ENCODE data around the gene ITPR1.

The ITPR1 gene

DNA sequence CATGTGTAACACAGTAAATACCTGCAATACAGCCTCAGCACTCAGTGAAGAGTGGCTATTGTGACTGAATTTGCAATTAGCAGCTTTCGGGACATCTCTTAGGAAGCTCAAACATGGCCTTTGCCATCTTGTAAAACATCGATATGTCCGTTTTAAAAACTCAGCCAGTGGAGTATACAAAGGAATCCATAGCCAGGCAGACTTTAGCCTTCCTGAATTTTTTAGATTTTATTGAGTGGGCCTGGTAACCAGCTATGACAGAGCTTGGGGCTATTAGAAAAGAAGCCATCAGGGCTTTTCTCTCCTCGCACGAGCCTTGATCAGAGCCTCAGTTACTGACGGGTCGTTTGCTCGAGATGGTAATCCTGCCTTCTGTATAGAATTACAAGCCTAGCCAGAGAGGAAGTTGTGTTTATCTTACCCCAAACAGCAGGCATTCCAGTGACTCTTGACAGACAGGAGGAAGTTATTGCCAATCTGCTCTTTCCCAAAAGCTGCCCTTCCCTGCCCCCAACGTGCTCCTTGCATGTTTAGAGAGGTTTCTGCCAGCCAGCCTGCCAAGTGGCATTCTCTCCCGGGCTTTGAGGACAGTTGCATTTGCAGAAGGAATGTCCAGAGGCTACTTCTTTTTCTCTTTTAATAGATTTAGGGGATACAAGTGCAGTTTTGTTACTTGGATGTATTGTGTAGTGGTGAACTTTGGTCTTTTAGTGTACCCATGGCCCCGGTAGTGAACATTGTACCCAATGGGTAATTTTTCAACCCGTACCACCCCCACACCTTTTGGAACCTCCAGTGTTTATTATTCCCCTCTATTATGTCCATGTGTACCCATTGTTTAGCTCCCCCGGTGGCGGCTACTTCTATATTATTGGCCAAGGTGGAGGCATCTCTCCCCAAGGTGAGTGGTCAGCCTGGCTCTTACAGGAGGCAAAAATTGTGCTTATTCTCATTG is 40.6 kb downstream of the ITPR1 start:
- DNase-seq (ENCODE audit: low read depth in 2 of 2) = no peak

DNA sequence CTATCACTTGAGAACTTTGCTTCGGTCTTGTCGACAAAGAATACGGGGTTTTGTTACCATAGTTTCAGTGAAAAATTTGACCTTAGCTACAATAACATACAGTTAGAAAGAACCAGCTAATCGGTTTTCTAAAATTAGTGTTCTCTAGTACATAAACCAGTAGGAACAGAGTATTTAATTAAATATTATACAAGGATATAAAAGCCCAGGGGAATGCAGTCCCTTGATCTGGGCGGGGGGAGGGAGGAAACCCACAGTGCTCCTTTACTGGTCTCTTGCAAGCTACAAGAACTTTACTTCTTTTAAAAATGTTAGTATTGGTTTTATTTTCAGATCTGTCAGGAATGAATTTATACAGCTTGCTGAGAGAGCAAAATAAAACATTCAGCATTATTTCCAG is 41.8 kb downstream of the ITPR1 start:
- DNase-seq (ENCODE audit: low read depth in 2 of 2) = no peak

DNA sequence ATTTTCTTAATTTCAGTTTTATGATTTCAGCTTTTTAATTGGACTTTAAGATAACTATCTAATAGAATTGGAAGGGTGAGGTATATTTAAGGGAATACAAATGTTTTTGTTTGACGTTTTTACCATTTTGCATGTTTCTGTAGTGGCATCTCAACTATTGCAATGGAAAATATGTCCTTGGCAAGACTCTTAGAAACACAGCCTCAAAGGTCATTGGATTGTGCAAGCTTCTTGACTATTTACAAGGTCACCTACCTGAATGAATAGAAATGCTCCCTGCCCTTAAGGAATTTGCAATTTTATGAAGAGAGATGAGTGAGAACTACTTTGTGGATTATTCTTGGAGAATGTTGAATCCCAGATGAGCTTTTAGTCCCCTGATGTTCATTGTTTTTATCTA is 43.1 kb downstream of the ITPR1 start:
- DNase-seq (ENCODE audit: low read depth in 2 of 2) = no peak

DNA sequence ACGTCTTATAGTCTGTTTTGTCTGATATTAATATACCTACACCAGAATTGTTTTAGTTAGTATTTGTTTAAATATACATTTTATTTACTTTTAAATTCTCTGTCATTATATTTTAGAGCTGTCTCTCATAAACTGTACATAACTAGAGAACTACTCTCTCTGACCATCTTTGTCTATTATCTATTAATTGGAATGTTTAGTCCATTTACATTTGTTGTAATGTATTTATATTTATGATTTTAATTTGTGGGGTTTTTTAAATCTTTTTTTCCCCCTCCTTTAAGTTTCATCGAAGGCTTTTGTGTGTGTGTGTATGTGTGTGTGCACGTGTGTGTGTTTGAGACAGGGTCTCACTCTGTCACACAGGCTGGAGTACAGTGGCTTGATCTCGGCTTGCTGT is 47.1 kb downstream of the ITPR1 start:
- DNase-seq (ENCODE audit: low read depth in 2 of 2) = no peak

DNA sequence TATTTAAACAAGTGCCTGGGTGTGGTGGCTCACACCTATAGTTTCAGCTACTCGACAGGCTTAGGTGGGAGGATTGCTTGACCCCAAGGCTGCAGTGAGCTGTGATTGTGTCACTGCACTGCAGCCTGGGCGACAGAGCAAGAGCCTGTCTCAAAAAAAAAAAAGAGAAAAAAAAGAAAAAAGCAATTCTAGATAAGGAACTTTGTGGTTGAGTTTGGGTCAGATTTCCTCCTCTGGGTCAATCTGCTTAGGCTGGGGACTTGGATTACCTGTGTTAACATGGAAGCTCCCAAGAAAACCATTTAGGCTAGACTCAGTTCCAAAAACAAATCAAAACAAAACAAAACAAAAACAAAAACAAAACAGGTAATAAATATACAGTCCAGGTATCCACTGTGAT is 50.0 kb downstream of the ITPR1 start:
- DNase-seq (ENCODE audit: low read depth in 2 of 2) = no peak

DNA sequence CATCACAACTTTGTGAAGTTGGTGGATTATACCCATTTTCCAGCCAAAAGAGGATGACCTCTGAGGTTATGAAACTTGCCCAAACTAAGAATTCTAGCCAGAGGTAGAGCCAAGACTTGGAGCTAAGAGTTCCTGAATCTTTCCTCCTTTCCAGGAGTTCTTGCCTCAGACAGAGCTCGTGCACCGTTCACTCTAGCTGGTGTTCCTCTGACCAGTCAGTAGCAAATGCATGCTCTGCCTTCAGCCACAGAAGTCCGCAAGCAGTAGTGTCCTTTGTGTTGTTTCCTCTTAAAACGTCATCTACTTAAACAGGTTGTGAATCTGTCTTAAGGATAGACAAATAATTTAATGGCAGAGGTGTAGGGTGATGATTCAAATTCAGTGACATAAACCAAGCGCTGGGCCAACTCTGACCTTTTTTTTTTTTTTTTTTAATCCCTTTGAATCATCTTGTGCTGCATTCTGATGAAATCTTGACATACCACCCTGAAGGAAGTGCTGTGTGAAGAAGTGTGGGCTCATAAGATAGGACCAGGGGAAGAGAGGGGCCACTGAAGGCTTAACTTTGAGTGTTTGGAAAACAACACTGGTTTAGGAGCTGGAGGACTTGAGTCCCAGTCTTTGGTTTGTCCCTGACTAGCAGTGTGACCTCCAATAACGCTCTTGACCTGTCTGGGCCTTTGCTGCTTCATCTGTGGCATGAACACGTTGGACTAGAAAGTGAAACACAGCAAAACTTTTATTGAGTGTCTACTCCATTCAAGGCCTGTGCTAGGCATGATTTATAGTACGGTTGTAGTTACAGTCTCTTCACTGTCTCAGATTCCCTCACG is 53.4 kb downstream of the ITPR1 start:
- no peak for DNase-seq (ENCODE audit: low read depth in 2 of 2)

DNA sequence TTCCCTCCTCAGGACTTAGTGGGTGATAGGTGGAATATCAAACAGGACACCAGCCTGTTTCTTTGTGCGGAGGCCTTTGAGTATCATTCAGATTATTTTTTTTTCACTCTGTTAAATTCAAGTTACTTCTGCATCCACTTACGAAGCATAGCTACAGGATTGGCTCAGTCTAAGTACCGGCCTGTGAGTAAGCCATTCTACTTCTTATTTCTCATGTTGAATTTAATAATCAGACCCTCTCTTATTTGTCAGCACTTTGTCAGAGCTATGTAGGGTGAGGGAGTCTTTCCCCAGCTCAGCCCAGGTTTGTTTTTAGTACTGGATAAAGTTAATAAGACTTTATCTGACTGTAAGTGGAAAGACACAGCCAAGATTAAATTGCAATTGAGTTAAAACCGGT is 54.7 kb downstream of the ITPR1 start:
- no peak for DNase-seq (ENCODE audit: low read depth in 2 of 2)

DNA sequence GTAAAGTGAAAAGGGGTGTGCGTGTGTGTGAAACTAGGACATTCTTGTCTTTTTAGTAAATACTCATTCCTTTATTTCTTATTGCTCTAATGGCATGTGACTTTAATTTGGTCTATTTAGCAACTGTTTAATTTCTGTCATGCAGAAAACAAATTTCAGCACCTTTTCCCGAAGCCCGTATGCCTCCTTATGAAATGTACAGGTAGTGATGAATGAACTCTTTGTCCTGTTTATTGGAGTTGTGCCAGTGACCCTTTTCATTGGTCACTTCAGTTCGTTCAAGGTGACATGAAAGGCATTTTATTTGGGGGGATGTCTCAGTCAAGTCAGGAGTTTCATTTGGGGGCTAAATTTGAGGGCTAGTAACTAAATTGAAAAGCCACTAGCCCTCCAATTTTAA is 55.2 kb downstream of the ITPR1 start:
- DNase-seq (ENCODE audit: low read depth in 2 of 2) = no peak

DNA sequence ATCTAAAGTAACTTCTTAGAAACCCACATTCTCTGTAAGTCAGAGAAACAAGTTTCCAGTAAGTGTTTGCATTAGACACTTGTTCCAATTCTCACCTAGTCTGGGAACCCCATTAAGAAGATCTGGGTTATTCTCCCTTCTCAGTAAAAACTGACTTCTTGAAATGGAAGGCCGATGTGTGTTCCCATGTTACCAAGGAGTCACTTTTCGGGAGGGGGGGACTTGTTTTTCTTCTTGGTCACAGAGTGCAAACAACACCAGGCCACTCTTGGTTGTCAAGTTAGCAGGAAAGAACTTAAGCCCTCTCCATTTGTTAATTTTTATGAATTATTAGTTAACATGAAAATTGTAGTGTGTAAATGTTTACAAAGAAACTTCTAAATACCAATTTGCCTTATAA is 55.6 kb downstream of the ITPR1 start:
- no peak for DNase-seq (ENCODE audit: low read depth in 2 of 2)

DNA sequence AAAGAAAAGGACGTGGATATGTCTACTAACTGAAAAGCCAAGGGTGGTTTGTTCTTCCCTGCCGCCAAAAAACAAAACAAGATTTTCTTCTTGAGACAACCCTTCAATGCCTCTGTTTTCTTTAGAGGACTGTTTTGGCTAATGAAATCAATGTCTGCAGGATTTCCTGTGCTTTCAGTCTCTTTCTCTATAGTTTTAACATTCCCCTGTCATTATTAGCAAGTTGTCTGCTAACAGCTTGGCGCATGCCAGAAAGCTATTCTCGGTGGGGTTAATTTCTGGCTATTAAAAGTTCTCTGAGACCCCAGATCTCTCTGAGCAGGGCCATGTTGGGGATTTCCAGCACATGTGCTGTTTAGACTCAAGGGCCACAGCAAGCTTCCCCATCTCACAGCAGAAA is 56.7 kb downstream of the ITPR1 start:
- DNase-seq (ENCODE audit: low read depth in 2 of 2) = no peak

DNA sequence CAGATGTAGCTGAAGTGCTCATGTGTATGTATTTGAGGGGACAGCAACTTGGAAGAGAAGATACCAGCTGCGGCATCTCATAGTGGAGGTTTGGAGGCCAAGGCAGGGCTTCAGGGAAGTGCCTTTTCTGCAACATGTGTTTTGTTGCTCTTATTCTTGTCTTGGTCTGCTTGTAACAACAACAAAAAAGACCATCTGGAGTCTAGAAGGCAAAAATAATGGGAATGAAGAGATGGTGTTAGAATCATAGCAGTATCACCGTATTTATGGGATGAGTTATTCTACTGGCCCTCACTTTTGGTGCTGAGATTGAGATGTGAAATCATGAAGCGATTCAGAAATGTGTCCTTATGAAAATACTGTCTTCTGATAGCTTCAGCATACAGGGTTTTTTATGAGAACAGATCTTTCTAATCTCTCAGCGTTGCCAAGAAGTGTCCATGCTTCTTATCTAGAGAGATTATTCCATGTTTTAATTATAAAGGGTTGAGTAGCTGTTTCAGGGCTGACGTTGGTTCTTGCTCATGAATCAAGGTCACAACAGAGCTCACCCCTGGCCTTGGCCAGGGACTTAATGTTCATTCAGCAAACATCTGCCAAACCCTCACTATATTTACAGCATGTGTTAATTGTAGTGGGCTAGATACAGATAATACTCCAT is 58.0 kb downstream of the ITPR1 start:
- no peak for DNase-seq (ENCODE audit: low read depth in 2 of 2)

DNA sequence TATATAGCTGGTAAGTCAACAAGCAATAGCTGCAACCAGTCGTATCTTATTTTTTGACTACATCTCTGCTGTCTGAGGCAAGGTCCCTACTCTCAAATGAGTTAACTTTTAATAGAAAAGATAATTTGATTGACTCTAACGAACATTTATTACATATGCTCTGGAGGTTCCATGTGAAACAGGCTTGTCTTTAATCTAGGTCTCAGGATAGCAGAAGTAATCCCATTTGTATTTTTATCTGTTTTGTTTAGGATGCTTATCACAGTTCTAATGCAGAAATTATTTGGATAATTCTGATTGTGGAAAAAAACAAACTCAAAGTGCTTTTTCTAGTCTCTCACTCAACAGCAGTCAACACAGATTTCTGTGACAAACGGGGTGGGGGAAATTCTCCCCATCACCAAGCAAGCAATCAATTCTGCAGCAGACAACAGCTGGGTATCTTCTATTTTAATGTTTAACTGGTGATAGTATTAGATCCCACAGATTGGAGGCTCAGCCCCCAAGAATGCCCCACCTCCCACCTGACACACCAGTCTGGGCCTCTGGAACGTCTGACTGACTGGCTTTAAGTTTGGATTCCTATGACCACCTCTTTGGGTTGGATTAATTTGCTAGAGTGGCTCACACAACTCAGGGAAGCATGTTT is 58.8 kb downstream of the ITPR1 start:
- no peak for DNase-seq (ENCODE audit: low read depth in 2 of 2)

DNA sequence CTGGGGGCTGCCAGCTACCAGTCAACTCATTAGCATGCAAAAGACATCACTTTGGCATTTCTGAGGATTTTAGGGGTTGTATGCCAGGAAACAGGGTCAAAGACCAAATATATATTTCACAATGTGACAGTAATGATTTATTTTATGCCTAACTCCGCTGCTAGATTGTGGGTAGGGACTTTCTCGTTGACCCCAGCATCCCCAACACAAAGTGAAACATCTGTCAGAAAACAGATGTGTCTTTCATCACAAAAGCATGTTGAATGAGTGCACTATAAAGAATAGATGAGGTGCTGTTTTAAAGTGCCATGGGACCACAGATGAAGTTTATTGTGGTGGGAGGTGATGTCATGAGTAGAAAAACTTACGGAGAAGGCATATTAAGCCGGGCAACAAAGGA is 59.7 kb downstream of the ITPR1 start:
- no peak for DNase-seq (ENCODE audit: low read depth in 2 of 2)

DNA sequence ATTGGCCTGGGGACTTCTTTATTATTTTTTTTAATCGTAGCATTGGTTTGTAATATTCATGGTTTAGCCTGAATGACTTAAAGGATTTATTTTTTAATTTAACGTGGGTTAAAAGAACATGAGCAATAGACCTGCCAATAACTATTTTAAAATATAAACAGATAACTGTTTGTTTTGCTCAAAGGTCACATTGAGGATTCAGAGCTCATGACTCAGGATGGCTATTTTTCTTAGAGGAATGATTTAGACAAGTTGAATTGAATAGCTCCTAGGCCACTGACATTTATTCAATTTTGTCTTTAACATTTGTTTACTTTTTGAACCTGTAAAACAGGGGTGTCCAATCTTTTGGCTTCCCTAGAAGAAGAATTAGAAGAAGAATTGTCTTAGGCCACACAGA is 68.5 kb downstream of the ITPR1 start:
- no peak for DNase-seq (ENCODE audit: low read depth in 2 of 2)

DNA sequence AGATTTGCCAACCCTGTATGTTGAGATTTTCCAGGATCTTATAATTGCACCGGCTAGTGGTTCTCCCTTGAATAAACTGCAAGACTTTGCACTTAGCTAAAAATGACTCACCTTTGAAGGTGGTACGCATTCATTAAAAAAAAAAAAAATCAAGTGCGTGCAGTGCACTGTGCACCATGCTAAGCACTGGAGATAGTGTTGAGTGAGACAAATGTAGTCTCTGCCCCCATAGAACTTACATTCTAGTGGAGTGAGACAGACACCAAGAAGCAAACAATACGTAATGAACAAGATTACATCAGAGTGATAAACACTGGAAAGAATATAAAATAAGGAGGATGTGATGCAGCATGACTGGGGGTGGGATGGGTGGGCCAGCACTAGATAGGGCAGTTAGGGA is 69.4 kb downstream of the ITPR1 start:
- no peak for DNase-seq (ENCODE audit: low read depth in 2 of 2)

DNA sequence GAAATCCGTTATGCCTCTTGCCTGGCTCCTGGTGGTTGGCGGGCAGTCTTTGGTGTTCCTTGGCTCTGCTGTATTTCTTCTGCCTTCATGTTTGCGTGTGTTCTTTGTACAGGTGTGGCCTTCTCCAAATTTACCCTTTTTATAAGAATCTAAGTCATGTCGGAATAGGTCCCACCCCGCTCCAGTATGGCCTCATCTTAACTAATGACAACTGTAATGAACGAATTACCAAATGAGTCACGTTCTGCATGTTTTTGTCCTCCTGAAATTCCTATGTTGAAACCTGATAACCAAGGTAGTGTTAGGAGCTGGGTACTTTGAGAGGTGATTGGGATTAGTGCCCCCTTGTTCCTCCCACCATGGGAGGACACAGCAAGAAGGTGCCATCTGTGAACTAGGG is 71.1 kb downstream of the ITPR1 start:
- no peak for DNase-seq (ENCODE audit: low read depth in 2 of 2)

DNA sequence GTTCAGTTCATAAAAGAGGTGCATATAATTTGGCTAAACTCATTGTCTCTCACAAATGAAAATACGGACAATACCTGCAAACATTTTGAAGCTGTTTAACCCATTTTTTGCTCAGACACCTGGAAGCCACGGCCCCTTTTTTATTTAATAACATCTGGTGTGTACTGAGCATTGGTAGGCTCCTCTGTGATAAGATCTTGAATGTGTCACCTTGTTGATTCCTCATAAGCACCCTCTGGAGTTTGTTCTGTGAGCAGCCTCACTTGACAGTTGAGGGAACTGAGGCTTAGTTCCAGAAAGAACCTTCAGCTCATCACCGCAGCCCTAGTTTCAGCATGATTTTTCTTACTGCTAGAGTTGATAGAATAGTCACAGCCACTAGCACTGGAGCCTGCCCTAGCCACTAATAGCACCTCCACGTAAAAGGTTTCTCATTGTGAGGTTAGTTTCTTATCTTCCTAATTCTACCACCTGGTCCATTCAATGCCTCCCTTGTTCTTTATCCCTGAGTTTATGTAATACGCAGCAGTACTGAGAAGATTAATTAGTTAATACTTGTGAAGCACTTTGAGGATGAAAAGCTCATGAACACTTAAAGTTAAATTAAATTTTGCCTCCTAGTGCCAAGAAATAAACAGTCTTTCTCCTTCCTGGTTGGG is 71.9 kb downstream of the ITPR1 start:
- DNase-seq (ENCODE audit: low read depth in 2 of 2) = no peak

DNA sequence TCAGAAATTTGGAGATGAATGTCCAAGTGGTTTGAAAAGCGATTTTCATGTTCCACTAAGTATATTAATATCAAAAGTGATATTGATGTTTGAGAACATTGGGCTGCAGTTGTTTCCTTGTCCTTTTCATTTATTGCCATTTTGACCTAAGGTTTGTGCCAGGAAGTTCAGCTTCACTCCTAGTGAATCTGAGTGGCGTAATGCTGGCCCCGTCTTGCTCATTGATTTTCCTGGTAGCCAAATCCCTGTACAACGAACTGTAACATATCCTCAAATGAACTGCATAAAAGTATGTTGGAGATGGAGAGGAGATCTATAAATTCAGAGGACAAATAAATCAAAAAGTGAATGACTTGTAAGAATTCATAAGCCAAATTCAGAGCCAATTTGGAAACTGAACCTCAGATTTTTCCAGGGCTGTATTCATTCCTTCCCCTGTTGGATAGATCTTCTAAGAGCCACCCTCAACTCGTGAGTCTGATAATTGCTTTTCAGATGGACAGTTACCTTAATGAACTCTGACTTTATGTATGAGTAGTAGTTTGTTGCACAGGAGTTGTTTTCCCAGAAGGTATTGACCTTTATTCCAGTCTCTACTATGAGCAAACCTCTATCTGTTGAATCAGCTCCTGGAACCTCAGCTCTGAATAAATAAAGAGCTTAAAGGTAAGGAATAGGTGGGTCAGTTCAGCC is 72.8 kb downstream of the ITPR1 start:
- DNase-seq (ENCODE audit: low read depth in 2 of 2) = no peak

DNA sequence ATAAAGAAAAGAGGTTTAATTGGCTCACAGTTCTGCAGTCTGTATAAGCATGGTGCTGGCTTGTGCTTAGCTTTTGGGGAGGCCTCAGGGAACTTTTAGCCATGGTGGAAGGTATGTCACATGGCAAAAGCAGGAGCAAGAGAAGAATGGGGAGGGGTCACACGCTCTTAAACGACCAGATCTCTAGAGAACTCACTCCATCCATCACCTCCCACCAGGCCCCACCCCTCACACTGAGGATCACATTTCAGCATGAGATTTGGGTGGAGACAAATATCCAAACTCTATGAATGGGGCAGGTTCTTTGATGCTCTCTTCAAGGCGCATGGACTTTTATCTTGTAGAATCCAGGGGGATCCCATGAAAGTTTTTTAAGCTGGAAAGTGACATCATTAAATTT is 75.7 kb downstream of the ITPR1 start:
- no peak for DNase-seq (ENCODE audit: low read depth in 2 of 2)

DNA sequence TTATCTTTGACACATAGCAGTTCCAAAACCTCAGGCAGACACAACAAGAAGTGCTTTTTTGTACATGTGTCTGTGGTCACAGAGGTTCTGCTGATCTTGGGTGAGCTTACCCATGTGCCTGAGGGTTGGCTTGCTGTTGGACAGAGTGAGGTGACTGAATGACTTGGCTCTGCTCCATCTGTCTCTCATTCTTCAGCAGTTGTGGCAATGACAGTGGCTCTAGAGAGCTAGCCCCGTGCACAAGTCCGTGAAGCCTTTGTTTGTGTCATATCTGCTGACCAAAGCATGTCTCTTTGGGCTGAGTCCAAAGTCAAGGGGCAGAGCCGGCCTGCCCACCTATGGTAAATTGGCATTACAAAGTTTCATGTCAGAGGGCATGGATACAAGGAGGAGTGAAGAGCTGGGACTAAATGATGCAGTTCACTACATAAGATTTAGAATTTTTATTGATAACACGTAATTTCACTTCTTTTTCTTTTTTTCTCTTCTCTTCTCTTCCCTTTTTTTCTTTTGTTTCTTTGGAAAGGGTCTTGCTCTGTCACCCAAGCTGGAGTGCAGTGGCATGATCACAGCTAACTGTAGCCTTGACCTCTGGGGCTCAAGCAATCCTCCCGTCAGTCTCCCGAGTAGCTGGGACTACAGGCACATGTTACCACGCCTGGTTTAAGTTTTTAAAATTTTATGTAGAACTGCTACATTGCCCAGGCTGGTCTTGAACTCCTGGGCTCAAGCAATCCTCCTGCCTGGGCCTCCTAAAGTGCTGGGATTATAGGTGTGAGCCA is 77.9 kb downstream of the ITPR1 start:
- DNase-seq (ENCODE audit: low read depth in 2 of 2) = no peak
